Measurements from ENCODE around the gene SOD3. TPM values are rescaled to one million over a fixed set of nuclear protein-coding genes. Genes with fewer than 3 reads are reported as not detected.

SOD3 gene
- total RNA-seq, 8 experiments from 2014 or later, result 0.14 to 2.0 (median 0.82) TPM; not detected in 2

GRCh38 chr4:24799544-24800324, 4.4 kb downstream of the SOD3 start:
- H3K4me1 ChIP-seq (replicated peaks in 1 of 2), result peaks cover 0 to 3% of the 10 kb centered on the region in 2 donors
- no peak overlapping the region for H3K4me3 ChIP-seq
- in situ Hi-C loops (cut with MboI; ENCODE audit: low pct_unique_long_range_greater_than_20kb in 2 of 9, low sequenced_read_pairs in 9 of 9, unreplicated experiment in 9 of 9), result no loop called here
- no peak overlapping the region for H3K27ac ChIP-seq
- 18 to 90% (median 80%) methylated on average over 1 to 44 of the region's 103 CpGs; no CpG with 5 or more reads in 5 of the 10 experiments for WGBS, 10 experiments
- peak in 4 of 8 experiments; percentile 16 to 53 (median 32) for ATAC-seq (replicated peaks in 6 of 8)

- in situ Hi-C loops (cut with MboI; ENCODE audit: low pct_unique_long_range_greater_than_20kb in 2 of 9, low sequenced_read_pairs in 9 of 9, unreplicated experiment in 9 of 9), result no loop called here
- Histone ChIP-seq H3K4me1 (replicated peaks in 1 of 2) (peaks cover 0 to 3% of the 10 kb centered on the region in 2 donors), H3K27ac (no peak overlapping the region), H3K4me3 (no peak overlapping the region)
- ATAC-seq (replicated peaks in 6 of 8), result peak in 2 of 8 experiments; percentile 15 to 18
- WGBS, 10 experiments, result 0 to 50% (median 20%) methylated on average over 2 to 4 of the region's 25 CpGs; no CpG with 5 or more reads in 2 of the 10 experiments
Observed at GRCh38 chr4:24800325-24800895, 5.0 kb downstream of the SOD3 start.

GRCh38 chr4:24801136-24801855, 5.9 kb downstream of the SOD3 start:
- in situ Hi-C loops (cut with MboI; ENCODE audit: low pct_unique_long_range_greater_than_20kb in 2 of 9, low sequenced_read_pairs in 9 of 9, unreplicated experiment in 9 of 9), result no loop called here
- H3K27ac ChIP-seq, result no peak overlapping the region
- no peak for ATAC-seq (replicated peaks in 6 of 8)
- no peaks in the 10 kb centered on the region for H3K4me1 ChIP-seq (replicated peaks in 1 of 2)
- no peak overlapping the region for H3K4me3 ChIP-seq
- 25 to 100% (median 76%) methylated on average over 1 to 7 of the region's 10 CpGs; no CpG with 5 or more reads in 1 of the 10 experiments for WGBS, 10 experiments

- WGBS, 10 experiments, result 6 to 93% (median 79%) methylated on average over 2 to 6 of the region's 6 CpGs; no CpG with 5 or more reads in 1 of the 10 experiments
- Histone ChIP-seq H3K4me1 (replicated peaks in 1 of 2) (no peaks in the 10 kb centered on the region), H3K4me3 (no peak overlapping the region), H3K27ac (no peak overlapping the region)
- ATAC-seq (replicated peaks in 6 of 8), result no peak
- in situ Hi-C loops (cut with MboI; ENCODE audit: low pct_unique_long_range_greater_than_20kb in 2 of 9, low sequenced_read_pairs in 9 of 9, unreplicated experiment in 9 of 9), result no loop called here
Observed at GRCh38 chr4:24802648-24803047, 7.3 kb downstream of the SOD3 start.

- in situ Hi-C loops (cut with MboI; ENCODE audit: low pct_unique_long_range_greater_than_20kb in 2 of 9, low sequenced_read_pairs in 9 of 9, unreplicated experiment in 9 of 9), result no loop called here
- Histone ChIP-seq H3K4me3 (no peak overlapping the region), H3K4me1 (replicated peaks in 1 of 2) (no peaks in the 10 kb centered on the region), H3K27ac (no peak overlapping the region)
- 57 to 100% (median 100%) methylated on average over 1 to 4 of the region's 5 CpGs; no CpG with 5 or more reads in 3 of the 10 experiments for WGBS, 10 experiments
- peak in 2 of 8 experiments; percentile 24 to 80 for ATAC-seq (replicated peaks in 6 of 8)
Observed at GRCh38 chr4:24805067-24805466, 9.7 kb downstream of the SOD3 start.

- H3K27ac ChIP-seq, result no peak overlapping the region
- ATAC-seq (replicated peaks in 6 of 8), result no peak
- in situ Hi-C loops (cut with MboI; ENCODE audit: low pct_unique_long_range_greater_than_20kb in 2 of 9, low sequenced_read_pairs in 9 of 9, unreplicated experiment in 9 of 9), result no loop called here
- no peaks in the 10 kb centered on the region for H3K4me1 ChIP-seq (replicated peaks in 1 of 2)
- WGBS, 10 experiments, result 43 to 100% (median 80%) methylated on average over 1 to 4 of the region's 6 CpGs; no CpG with 5 or more reads in 3 of the 10 experiments
- no peak overlapping the region for H3K4me3 ChIP-seq
Observed at GRCh38 chr4:24805566-24805965, 10.2 kb downstream of the SOD3 start.

- in situ Hi-C loops (cut with MboI; ENCODE audit: low pct_unique_long_range_greater_than_20kb in 2 of 9, low sequenced_read_pairs in 9 of 9, unreplicated experiment in 9 of 9), result no loop called here
- WGBS, 10 experiments, result 60 to 98% (median 86%) methylated on average over 1 to 8 of the region's 11 CpGs; no CpG with 5 or more reads in 1 of the 10 experiments
Observed at GRCh38 chr4:24806206-24806990, 11.0 kb downstream of the SOD3 start.

GRCh38 chr4:24807611-24808010, 12.2 kb downstream of the SOD3 start:
- Histone ChIP-seq H3K4me1 (replicated peaks in 1 of 2) (no peaks in the 10 kb centered on the region), H3K27ac (no peak overlapping the region), H3K4me3 (no peak overlapping the region)
- ATAC-seq (replicated peaks in 6 of 8), result no peak
- WGBS, 10 experiments, result 20 to 100% (median 65%) methylated on average over 1 to 3 of the region's 5 CpGs; no CpG with 5 or more reads in 4 of the 10 experiments
- in situ Hi-C loops (cut with MboI; ENCODE audit: low pct_unique_long_range_greater_than_20kb in 2 of 9, low sequenced_read_pairs in 9 of 9, unreplicated experiment in 9 of 9), result no loop called here

More at GRCh38 chr4:24806206-24806990, 11.0 kb downstream of the SOD3 start:
- Histone ChIP-seq H3K4me1 (replicated peaks in 1 of 2) (no peaks in the 10 kb centered on the region), H3K4me3 (no peak overlapping the region), H3K27ac (no peak overlapping the region)
- ATAC-seq (replicated peaks in 6 of 8), result no peak

- in situ Hi-C loops (cut with MboI; ENCODE audit: low pct_unique_long_range_greater_than_20kb in 2 of 9, low sequenced_read_pairs in 9 of 9, unreplicated experiment in 9 of 9), result no loop called here
- Histone ChIP-seq H3K4me1 (replicated peaks in 1 of 2) (no peaks in the 10 kb centered on the region), H3K4me3 (no peak overlapping the region), H3K27ac (no peak overlapping the region)
- ATAC-seq (replicated peaks in 6 of 8), result peak in 2 of 8 experiments; percentile 13 to 21
- WGBS, 10 experiments, result 17 to 88% (median 69%) methylated on average over 1 to 8 of the region's 14 CpGs; no CpG with 5 or more reads in 7 of the 10 experiments
Observed at GRCh38 chr4:24808261-24808660, 12.9 kb downstream of the SOD3 start.

- Histone ChIP-seq H3K4me3 (no peak overlapping the region), H3K27ac (no peak overlapping the region), H3K4me1 (replicated peaks in 1 of 2) (no peaks in the 10 kb centered on the region)
- no peak for ATAC-seq (replicated peaks in 6 of 8)
- 67 to 90% (median 80%) methylated on average over 3 to 5 of the region's 6 CpGs; no CpG with 5 or more reads in 2 of the 10 experiments for WGBS, 10 experiments
- in situ Hi-C loops (cut with MboI; ENCODE audit: low pct_unique_long_range_greater_than_20kb in 2 of 9, low sequenced_read_pairs in 9 of 9, unreplicated experiment in 9 of 9), result no loop called here
Observed at GRCh38 chr4:24808955-24809354, 13.6 kb downstream of the SOD3 start.

- Histone ChIP-seq H3K27ac (no peak overlapping the region), H3K4me1 (replicated peaks in 1 of 2) (no peaks in the 10 kb centered on the region), H3K4me3 (no peak overlapping the region)
- WGBS, 10 experiments, result 62 to 100% (median 83%) methylated on average over 1 to 2 of the region's 2 CpGs; no CpG with 5 or more reads in 5 of the 10 experiments
- peak in 4 of 8 experiments; percentile 8 to 47 (median 24) for ATAC-seq (replicated peaks in 6 of 8)
- in situ Hi-C loops (cut with MboI; ENCODE audit: low pct_unique_long_range_greater_than_20kb in 2 of 9, low sequenced_read_pairs in 9 of 9, unreplicated experiment in 9 of 9), result no loop called here
Observed at GRCh38 chr4:24809376-24809775, 14.0 kb downstream of the SOD3 start.

- no peak overlapping the region for H3K27ac ChIP-seq
- ATAC-seq (replicated peaks in 6 of 8), result peak in 5 of 8 experiments; percentile 9 to 77 (median 71)
- in situ Hi-C loops (cut with MboI; ENCODE audit: low pct_unique_long_range_greater_than_20kb in 2 of 9, low sequenced_read_pairs in 9 of 9, unreplicated experiment in 9 of 9), result no loop called here
- H3K4me1 ChIP-seq (replicated peaks in 1 of 2), result no peaks in the 10 kb centered on the region
- 66 to 100% (median 91%) methylated on average over 1 to 6 of the region's 6 CpGs; no CpG with 5 or more reads in 1 of the 10 experiments for WGBS, 10 experiments
- no peak overlapping the region for H3K4me3 ChIP-seq
Observed at GRCh38 chr4:24809815-24810405, 14.5 kb downstream of the SOD3 start.

Data from motor neuron (in vitro differentiated cells).